Activated CD8-positive, alpha-beta memory T cell treated with anti-CD3 and anti-CD28 coated beads for 4 hours (primary cell): ENCODE measurements around the gene SLC31A2.

Experiments
- DNase-seq, 2 donors: peaks; one replicate each; pipeline ENCODE4 v3.0.0-alpha.2; 2020; ENCODE audit warnings: low read depth in 2 of 2

Gene SLC31A2

GRCh38 chr9:113186137-113186755, 35.4 kb downstream of the SLC31A2 start:
- no peak for DNase-seq

GRCh38 chr9:113187929-113188595, 37.3 kb downstream of the SLC31A2 start:
- DNase-seq = no peak

- no peak for DNase-seq
Observed at GRCh38 chr9:113192455-113192854, 41.6 kb downstream of the SLC31A2 start.

- no peak for DNase-seq
Observed at GRCh38 chr9:113199683-113200329, 49.0 kb downstream of the SLC31A2 start.

GRCh38 chr9:113205432-113205831, 54.6 kb downstream of the SLC31A2 start:
- no peak for DNase-seq

- no peak for DNase-seq
Observed at GRCh38 chr9:113205861-113206260, 55.1 kb downstream of the SLC31A2 start.

GRCh38 chr9:113210815-113211214, 60.0 kb downstream of the SLC31A2 start:
- DNase-seq = no peak
